Measurements from ENCODE around the gene LRP1. TPM values are rescaled to one million over a fixed set of nuclear protein-coding genes. Genes with fewer than 3 reads are reported as not detected.
A peak's percentile ranks its signal among the peaks of the same experiment; 100 is the strongest.

The LRP1 gene
- total and polyA plus RNA-seq, 8 donors = 12.2 to 89.4 (median 24.1) TPM

DNA sequence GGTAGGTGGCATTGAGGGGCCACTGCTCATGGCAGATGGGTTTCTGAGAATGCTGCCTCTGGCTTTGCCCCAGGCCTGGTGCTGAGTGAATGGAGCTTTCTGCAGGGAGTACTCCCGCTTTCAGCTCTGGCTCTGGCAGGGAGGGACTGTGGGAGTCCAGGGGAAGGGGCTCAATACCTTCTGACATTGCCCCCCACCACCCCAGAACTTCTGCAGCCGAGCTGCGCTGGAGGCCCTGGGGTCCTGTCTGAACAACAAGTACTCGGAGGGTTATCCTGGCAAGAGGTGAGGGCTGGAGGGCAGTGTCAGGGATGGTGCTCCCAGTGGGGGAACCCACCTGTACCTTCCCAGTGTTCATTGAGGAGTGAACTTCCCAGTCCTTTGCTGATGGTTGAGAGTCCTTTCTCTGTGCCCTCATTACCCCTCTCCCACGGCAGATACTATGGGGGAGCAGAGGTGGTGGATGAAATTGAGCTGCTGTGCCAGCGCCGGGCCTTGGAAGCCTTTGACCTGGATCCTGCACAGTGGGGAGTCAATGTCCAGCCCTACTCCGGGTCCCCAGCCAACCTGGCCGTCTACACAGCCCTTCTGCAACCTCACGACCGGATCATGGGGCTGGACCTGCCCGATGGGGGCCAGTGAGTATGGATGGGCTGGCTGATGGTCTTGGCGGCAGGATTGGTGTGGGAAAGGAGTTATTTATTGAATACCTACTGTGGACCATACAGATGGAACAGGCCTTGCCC, 103.2 kb downstream of the LRP1 start:
- H3K27ac ChIP-seq = no peak overlapping the region
- FAIRE-seq = no peak
- H3K9me3 ChIP-seq = no peaks in the 10 kb centered on the region
- no peak for ATAC-seq
- H3K4me3 ChIP-seq = peak overlapping the region in 1 of 4 donors; percentile 90
- TF ChIP-seq, protein P1, sequence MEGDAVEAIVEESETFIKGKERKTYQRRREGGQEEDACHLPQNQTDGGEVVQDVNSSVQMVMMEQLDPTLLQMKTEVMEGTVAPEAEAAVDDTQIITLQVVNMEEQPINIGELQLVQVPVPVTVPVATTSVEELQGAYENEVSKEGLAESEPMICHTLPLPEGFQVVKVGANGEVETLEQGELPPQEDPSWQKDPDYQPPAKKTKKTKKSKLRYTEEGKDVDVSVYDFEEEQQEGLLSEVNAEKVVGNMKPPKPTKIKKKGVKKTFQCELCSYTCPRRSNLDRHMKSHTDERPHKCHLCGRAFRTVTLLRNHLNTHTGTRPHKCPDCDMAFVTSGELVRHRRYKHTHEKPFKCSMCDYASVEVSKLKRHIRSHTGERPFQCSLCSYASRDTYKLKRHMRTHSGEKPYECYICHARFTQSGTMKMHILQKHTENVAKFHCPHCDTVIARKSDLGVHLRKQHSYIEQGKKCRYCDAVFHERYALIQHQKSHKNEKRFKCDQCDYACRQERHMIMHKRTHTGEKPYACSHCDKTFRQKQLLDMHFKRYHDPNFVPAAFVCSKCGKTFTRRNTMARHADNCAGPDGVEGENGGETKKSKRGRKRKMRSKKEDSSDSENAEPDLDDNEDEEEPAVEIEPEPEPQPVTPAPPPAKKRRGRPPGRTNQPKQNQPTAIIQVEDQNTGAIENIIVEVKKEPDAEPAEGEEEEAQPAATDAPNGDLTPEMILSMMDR (IDR thresholded peaks at IDR 0.05) = no peak
- H3K27me3 ChIP-seq = no peaks in the 10 kb centered on the region
- peaks cover 0 to 13% (median 8%) of the 10 kb centered on the region in 3 donors for H3K4me1 ChIP-seq
- peak in 1 of 6 donors; percentile 53 for DNase-seq
- WGBS, 2 donors = 90 to 92% methylated on average over 13 of the region's 13 CpGs
- peaks cover 3 to 25% (median 7%) of the 10 kb centered on the region in 3 donors for H3K36me3 ChIP-seq
- intact Hi-C loops (cut with DNase I) = no loop called here

GRCh38 chr12:57232156-57232756, 104.0 kb downstream of the LRP1 start:
- H3K9me3 ChIP-seq = no peaks in the 10 kb centered on the region
- intact Hi-C loops (cut with DNase I) = no loop called here
- 89 to 92% methylated on average over 19 of the region's 19 CpGs for WGBS, 2 donors

DNA sequence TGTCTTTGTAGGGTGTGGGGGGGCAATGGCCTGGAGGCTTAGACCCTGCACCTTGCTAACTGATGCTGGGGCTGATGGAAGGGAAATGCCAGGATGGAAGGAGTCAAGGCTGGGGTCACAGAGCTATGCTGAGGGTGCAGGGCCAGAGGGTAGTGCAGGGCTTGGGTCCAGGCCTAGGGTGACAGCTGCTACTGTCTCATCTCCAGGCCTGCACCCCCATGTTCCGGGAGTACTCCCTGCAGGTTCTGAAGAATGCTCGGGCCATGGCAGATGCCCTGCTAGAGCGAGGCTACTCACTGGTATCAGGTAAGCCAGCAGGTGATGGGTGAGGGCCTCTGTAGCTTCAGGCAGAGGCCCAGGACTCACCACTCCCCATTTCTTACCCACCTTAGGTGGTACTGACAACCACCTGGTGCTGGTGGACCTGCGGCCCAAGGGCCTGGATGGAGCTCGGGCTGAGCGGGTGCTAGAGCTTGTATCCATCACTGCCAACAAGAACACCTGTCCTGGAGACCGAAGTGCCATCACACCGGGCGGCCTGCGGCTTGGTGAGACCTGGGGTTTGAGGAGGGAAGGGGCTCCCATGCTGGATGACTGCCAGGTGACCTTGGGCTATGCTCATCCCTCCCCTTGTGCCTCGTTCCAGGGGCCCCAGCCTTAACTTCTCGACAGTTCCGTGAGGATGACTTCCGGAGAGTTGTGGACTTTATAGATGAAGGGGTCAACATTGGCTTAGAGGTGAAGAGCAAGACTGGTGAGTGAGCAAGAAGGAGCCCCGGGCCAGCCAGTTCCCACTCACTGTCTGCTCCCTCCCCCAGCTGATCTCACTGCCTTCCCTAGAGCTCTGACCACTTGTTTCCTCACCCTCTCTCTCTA, 105.3 kb downstream of the LRP1 start:
- Histone ChIP-seq H3K36me3 (peaks cover 3 to 25% (median 7%) of the 10 kb centered on the region in 3 donors), H3K4me1 (peaks cover 0 to 16% (median 13%) of the 10 kb centered on the region in 3 donors), H3K4me3 (no peak overlapping the region), H3K9me3 (no peaks in the 10 kb centered on the region), H3K27me3 (no peaks in the 10 kb centered on the region), H3K27ac (no peak overlapping the region)
- DNase-seq (peak in 2 of 6 donors; percentile 25 to 67), FAIRE-seq (no peak), ATAC-seq (no peak)
- TF ChIP-seq, protein P1 (IDR thresholded peaks at IDR 0.05) = no peak
- intact Hi-C loops (cut with DNase I) = no loop called here
- 88 to 91% methylated on average over 15 of the region's 15 CpGs for WGBS, 2 donors

More at GRCh38 chr12:57232156-57232756, 104.0 kb downstream of the LRP1 start:
- no peak for ATAC-seq
- no peak for FAIRE-seq
- no peaks in the 10 kb centered on the region for H3K27me3 ChIP-seq
- DNase-seq = peak in 2 of 6 donors; percentile 23 to 56
- H3K27ac ChIP-seq = no peak overlapping the region
- peaks cover 0 to 13% (median 8%) of the 10 kb centered on the region in 3 donors for H3K4me1 ChIP-seq
- H3K36me3 ChIP-seq = peaks cover 3 to 25% (median 7%) of the 10 kb centered on the region in 3 donors
- TF ChIP-seq, protein P1 (IDR thresholded peaks at IDR 0.05) = no peak
- no peak overlapping the region for H3K4me3 ChIP-seq

- H3K4me1 ChIP-seq = peaks cover 0 to 19% (median 13%) of the 10 kb centered on the region in 3 donors
- no peaks in the 10 kb centered on the region for H3K9me3 ChIP-seq
- TF ChIP-seq, protein P1 (IDR thresholded peaks at IDR 0.05) = no peak
- FAIRE-seq (no peak), DNase-seq (no peak), ATAC-seq (no peak)
- H3K36me3 ChIP-seq = peaks cover 3 to 25% (median 7%) of the 10 kb centered on the region in 3 donors
- H3K4me3 ChIP-seq = no peak overlapping the region
- no peaks in the 10 kb centered on the region for H3K27me3 ChIP-seq
- H3K27ac ChIP-seq = no peak overlapping the region
- intact Hi-C loops (cut with DNase I) = no loop called here
- WGBS, 2 donors = 89 to 94% methylated on average over 3 of the region's 3 CpGs
Observed at GRCh38 chr12:57234233-57234570, 105.9 kb downstream of the LRP1 start.

Data from pancreas (tissue), 10 donors.